ENCODE results near the gene LSMEM2.
"Not testable (repeated sequence)": the region's sequence is repeated elsewhere in the genome, so short reads cannot be mapped to it uniquely, and the experiment has no call there.

The LSMEM2 gene

GRCh38 chr3:50245831-50246516, 32.9 kb upstream of the LSMEM2 start:
- peak; percentile 96 for DNase-seq (ENCODE audit: low read depth)

- peak; percentile 67 for DNase-seq (ENCODE audit: low read depth)
These were observed 32.4 kb upstream of the LSMEM2 start for GRCh38 chr3:50246517-50246954.

- no peak for DNase-seq (ENCODE audit: low read depth)
These were observed 30.5 kb upstream of the LSMEM2 start for GRCh38 chr3:50248387-50248786.

- no peak for DNase-seq (ENCODE audit: low read depth)
These were observed 29.4 kb upstream of the LSMEM2 start for GRCh38 chr3:50249457-50249856.

GRCh38 chr3:50250514-50250913, 28.4 kb upstream of the LSMEM2 start:
- no peak for DNase-seq (ENCODE audit: low read depth)

- DNase-seq (ENCODE audit: low read depth): no peak
These were observed 27.7 kb upstream of the LSMEM2 start for GRCh38 chr3:50251220-50251619.

GRCh38 chr3:50254577-50255250, 24.2 kb upstream of the LSMEM2 start:
- no peak for DNase-seq (ENCODE audit: low read depth)

- DNase-seq (ENCODE audit: low read depth): no peak
These were observed 23.7 kb upstream of the LSMEM2 start for GRCh38 chr3:50255251-50255615.

GRCh38 chr3:50256978-50257890, 21.7 kb upstream of the LSMEM2 start:
- no peak for DNase-seq (ENCODE audit: low read depth)

- DNase-seq (ENCODE audit: low read depth): no peak
These were observed 20.7 kb upstream of the LSMEM2 start for GRCh38 chr3:50258029-50258680.

GRCh38 chr3:50258979-50259378, 19.9 kb upstream of the LSMEM2 start:
- DNase-seq (ENCODE audit: low read depth): no peak

- no peak for DNase-seq (ENCODE audit: low read depth)
These were observed 19.4 kb upstream of the LSMEM2 start for GRCh38 chr3:50259432-50260026.

GRCh38 chr3:50260027-50260941, 18.6 kb upstream of the LSMEM2 start:
- DNase-seq (ENCODE audit: low read depth): peak; percentile 69

- no peak for DNase-seq (ENCODE audit: low read depth)
These were observed 17.9 kb upstream of the LSMEM2 start for GRCh38 chr3:50260942-50261441.

GRCh38 chr3:50261505-50261904, 17.4 kb upstream of the LSMEM2 start:
- no peak for DNase-seq (ENCODE audit: low read depth)

- DNase-seq (ENCODE audit: low read depth): not testable (repeated sequence)
These were observed 16.7 kb upstream of the LSMEM2 start for GRCh38 chr3:50262200-50262599.

GRCh38 chr3:50262778-50263177, 16.1 kb upstream of the LSMEM2 start:
- DNase-seq (ENCODE audit: low read depth): no peak

- no peak for DNase-seq (ENCODE audit: low read depth)
These were observed 15.2 kb upstream of the LSMEM2 start for GRCh38 chr3:50263478-50264382.

- DNase-seq (ENCODE audit: low read depth): no peak
These were observed 14.4 kb upstream of the LSMEM2 start for GRCh38 chr3:50264383-50264963.
